GM12892 (cell line): Measurements from ENCODE around the gene BSN.

Experiments used
- POLR2A ChIP-seq: IDR thresholded peaks from 2 replicates; pipeline ENCODE4 v1.6.1; 2011; ENCODE audit warnings: low read depth, low read length, control low read depth
- POLR2AphosphoS5 ChIP-seq: IDR thresholded peaks from 2 replicates; pipeline ENCODE4 v1.6.1; 2011; ENCODE audit warnings: low read depth, low read length, control low read depth
- TAF1 ChIP-seq: IDR thresholded peaks from 2 replicates; pipeline ENCODE4 v1.6.1; 2011; ENCODE audit warnings: low read depth, mild to moderate bottlenecking, control low read depth, low read length, borderline replicate concordance

DNA sequence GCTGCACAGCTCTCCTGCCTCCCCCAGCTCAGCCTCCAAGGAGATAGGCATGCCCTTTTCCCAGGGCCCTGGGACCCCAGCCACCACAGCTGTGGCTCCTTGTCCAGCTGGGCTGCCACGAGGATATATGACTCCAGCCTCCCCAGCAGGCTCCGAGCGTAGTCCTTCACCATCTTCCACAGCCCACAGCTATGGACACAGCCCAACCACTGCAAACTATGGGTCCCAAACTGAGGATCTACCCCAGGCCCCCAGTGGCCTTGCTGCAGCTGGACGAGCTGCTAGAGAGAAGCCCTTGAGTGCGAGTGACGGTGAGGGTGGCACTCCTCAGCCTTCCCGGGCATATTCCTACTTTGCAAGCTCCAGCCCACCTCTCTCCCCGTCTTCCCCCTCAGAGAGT is 99.3 kb downstream of the BSN start:
- TF ChIP-seq POLR2A (no peak), TAF1 (no peak), POLR2AphosphoS5 (no peak)
